HG02798 (cell line): Measurements from ENCODE around the gene NFASC.

Experiments used
- ATAC-seq: cut with Tn5 transposase; IDR thresholded peaks from one replicate; pipeline ENCODE4 v1.9.1; 2021; ENCODE audit warnings: mild to moderate bottlenecking; ENCODE audit not compliant: unreplicated experiment, poor library complexity

Gene NFASC

GRCh38 chr1:204885288-204885711, 14.6 kb downstream of the NFASC start:
- no peak for ATAC-seq

DNA sequence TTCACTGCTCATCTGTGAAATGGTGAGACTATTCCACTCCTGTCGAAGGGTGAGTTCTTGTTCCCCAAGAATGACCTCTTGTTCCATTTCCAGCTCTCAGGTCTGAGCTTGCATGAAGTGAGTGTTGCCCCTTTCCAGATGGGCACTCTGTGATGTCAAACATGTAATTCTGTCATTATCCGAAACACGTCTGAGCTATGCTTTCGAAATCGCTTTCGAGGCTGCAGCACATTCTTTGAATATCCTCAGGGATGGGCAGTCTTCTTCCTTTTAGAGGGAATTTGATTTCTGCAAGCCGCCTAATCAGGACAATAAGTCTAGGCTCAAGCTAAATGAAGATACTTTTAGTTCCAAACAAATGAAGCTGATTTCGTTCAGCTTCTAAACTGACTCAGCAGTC, 15.1 kb downstream of the NFASC start:
- no peak for ATAC-seq

- ATAC-seq: no peak
These were observed 17.2 kb downstream of the NFASC start for GRCh38 chr1:204887846-204888245.

- no peak for ATAC-seq
These were observed 17.6 kb downstream of the NFASC start for GRCh38 chr1:204888294-204888693.

GRCh38 chr1:204889681-204890383, 19.2 kb downstream of the NFASC start:
- ATAC-seq: no peak

DNA sequence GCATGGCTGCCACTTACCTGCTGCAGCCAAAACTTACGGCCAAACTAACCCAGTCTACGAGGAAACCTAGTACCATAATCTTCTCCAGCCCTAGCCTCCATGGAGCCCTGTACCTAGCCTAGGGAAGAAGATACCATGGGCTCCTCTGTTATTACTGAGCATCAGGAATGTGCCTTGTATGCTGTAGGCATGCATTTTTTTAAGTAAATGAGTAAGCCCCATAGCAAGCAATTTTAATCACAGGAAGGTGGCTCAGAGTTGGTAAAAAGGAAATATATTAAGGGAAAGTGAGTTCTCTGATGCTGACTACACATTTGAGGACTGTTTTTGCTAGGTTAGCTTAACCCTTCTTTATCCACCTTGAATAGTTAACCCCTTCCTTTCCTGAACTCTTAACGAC, 21.2 kb downstream of the NFASC start:
- ATAC-seq: no peak

GRCh38 chr1:204894031-204894430, 23.4 kb downstream of the NFASC start:
- ATAC-seq: no peak

- no peak for ATAC-seq
These were observed 23.9 kb downstream of the NFASC start for GRCh38 chr1:204894606-204895005.

GRCh38 chr1:204896023-204896422, 25.4 kb downstream of the NFASC start:
- ATAC-seq: no peak

DNA sequence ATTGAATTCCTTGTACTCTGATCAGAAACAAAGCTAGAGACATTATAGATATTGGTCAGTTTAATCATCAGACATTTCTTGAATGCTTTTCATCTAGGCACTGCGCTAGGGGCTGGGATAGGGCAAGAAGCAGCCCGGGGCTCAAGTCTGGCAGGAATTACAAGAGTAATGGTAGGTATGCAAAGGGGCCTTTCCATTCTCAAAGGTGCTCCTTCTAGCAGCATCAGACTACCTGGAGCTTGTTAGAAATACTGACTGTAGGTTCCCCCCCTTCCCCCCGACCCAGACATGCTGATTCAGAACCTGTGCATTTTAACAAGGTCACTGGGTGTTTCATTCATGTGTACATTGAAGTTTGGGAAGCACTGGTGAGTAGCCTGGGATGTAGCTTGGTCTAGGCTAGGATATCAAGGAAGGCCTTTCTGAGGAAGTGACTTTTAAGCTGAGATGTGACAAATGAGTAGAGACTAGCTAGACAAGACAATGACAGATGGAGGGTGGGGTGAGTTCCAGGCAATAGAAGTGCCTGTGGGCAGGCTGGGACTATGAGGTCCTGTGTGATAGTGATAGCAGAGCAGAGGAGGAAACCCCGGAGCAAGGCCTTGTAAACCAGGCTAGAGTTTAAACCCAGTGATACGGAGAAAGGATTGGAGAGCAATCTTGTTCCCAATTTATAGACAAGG, 26.3 kb downstream of the NFASC start:
- no peak for ATAC-seq

- ATAC-seq: no peak
These were observed 30.1 kb downstream of the NFASC start for GRCh38 chr1:204900721-204901120.

DNA sequence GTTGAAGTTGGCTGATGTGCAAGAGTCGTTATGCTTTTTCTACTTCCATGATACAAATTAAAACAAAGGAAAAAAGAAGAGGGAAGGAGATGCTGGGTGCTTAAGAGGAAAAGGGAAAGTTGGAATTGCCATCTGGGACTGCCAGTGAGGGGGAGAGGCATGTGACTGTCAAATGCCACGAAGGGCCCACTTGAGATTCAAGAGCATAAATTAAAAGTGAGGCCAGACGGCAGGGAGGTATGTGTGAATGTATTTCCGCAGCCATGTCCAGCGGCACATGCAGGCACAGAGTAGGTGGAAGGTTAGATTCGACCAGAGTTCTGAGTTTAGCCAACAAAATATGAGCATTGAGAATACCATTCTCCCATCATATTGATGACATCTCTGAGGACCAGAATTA, 32.0 kb downstream of the NFASC start:
- ATAC-seq: no peak

GRCh38 chr1:204904228-204904810, 33.7 kb downstream of the NFASC start:
- ATAC-seq: no peak

DNA sequence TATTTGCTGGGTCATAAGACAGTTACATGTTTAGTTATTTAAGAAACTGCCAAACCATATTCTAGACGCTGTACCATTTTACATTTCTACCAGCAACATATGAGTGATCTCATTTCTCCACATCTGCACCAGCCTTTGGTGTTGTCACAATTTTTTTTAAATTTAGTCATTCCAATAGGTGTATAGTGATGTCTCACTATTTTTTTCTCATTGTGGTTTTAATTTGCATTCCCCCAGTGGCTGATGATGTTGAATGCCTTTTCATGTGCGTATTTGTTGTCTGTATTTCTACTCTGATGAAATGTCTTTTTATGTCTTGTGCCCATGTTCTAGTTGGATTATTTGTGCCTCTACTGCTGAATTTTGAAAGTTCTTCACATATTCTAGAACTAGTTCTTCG, 38.4 kb downstream of the NFASC start:
- ATAC-seq: no peak

GRCh38 chr1:204915861-204916495, 45.3 kb downstream of the NFASC start:
- no peak for ATAC-seq

- ATAC-seq: no peak
These were observed 47.1 kb downstream of the NFASC start for GRCh38 chr1:204917802-204918201.

GRCh38 chr1:204920511-204920910, 49.8 kb downstream of the NFASC start:
- ATAC-seq: no peak

- ATAC-seq: no peak
These were observed 50.3 kb downstream of the NFASC start for GRCh38 chr1:204920967-204921366.

GRCh38 chr1:204921855-204922516, 51.3 kb downstream of the NFASC start:
- no peak for ATAC-seq

DNA sequence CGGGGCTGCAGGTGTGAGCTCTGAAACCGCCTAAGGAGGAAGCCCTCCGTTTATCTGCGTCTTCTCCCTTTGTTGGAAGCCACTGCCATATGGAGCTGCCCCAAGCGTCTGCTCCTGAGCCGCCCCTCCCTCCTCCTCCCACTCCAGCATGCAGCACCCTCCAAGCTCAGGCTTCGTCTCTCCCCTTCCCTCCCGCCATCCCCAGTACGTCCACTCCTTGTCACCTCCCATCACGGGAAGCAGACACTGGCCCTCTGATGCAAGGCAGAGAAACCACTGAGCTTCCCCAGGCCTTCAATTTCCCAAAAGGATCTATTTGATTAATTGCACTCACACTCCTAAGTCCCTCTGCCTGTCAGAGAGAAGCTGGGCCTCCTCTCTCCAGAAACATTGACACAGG, 52.5 kb downstream of the NFASC start:
- ATAC-seq: no peak

- no peak for ATAC-seq
These were observed 53.0 kb downstream of the NFASC start for GRCh38 chr1:204923626-204924012.
